ENCODE results near the gene THRA. TPM values are rescaled to one million over a fixed set of nuclear protein-coding genes. Genes with fewer than 3 reads are reported as not detected.
A peak's percentile ranks its signal among the peaks of the same experiment; 100 is the strongest.

Gene THRA
- total and polyA plus RNA-seq, 8 donors, result 21.1 to 52.2 (median 34.2) TPM

- peak overlapping the region; percentile 79 to 98 (median 97) for H3K27ac ChIP-seq
- H3K36me3 ChIP-seq, result no peaks in the 10 kb centered on the region
- no peaks in the 10 kb centered on the region for H3K9me3 ChIP-seq
- peak; percentile 86 to 97 for DNase-seq
- intact Hi-C loops (cut with DNase I; ENCODE audit: low total_unique reads), result no loop called here
- TF ChIP-seq EP300 (IDR thresholded peaks at IDR 0.05) (peak; percentile 64), CTCF (IDR thresholded peaks at IDR 0.05) (peak in 5 of 7 experiments; percentile 71 to 94 (median 83)), POLR2AphosphoS5 (IDR thresholded peaks at IDR 0.05) (peak; percentile 53 to 84 (median 82)), POLR2A (IDR thresholded peaks at IDR 0.05) (no peak)
- H3K4me3 ChIP-seq, result peak overlapping the region in 2 of 4 donors; percentile 0 to 13
- peaks cover 70 to 97% (median 87%) of the 10 kb centered on the region in 4 donors for H3K4me1 ChIP-seq
- 0 to 2% (median 1%) methylated on average over 12 of the region's 12 CpGs for WGBS, 5 donors
- no peaks in the 10 kb centered on the region for H3K27me3 ChIP-seq
These were observed 48.7 kb downstream of the THRA start for GRCh38 chr17:40111221-40112128.

DNA sequence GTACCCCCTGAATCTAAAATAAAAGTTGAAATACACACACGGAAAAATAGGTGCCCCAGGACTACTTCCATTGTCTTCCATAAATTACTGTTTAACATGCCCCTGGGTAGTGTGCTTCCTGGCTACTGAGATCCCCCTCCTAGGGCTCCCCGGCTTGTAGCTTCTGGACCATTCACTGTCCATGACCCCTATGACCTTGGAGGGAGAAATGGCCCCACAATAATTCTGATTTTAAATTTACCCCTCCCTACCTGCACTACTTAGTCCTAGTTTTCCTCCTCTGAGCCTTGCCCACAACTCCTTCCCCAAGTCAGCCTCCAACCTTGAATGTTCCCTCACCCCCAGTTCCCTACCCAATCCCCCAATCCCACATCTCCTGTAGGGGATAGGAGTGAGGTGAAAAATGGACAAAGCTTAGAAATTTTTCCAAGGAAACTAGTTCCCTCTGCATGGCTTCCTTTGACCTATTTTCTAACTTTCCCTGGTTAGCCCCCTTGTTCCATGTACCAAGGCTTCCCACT lies 49.5 kb downstream of the THRA start:
- H3K36me3 ChIP-seq, result no peaks in the 10 kb centered on the region
- H3K4me3 ChIP-seq, result no peak overlapping the region
- H3K4me1 ChIP-seq, result peaks cover 62 to 89% (median 79%) of the 10 kb centered on the region in 4 donors
- no peaks in the 10 kb centered on the region for H3K9me3 ChIP-seq
- H3K27me3 ChIP-seq, result no peaks in the 10 kb centered on the region
- intact Hi-C loops (cut with DNase I; ENCODE audit: low total_unique reads), result no loop called here
- H3K27ac ChIP-seq, result peak overlapping the region; percentile 79 to 98 (median 97)
- 4 to 25% (median 14%) methylated on average over 2 of the region's 2 CpGs for WGBS, 5 donors
- no peak for TF ChIP-seq CTCF (IDR thresholded peaks at IDR 0.05)
- no peak for TF ChIP-seq EP300 (IDR thresholded peaks at IDR 0.05)
- TF ChIP-seq POLR2A (IDR thresholded peaks at IDR 0.05), result no peak
- TF ChIP-seq POLR2AphosphoS5 (IDR thresholded peaks at IDR 0.05), result no peak
- peak in 1 of 2 donors; percentile 30 for DNase-seq

DNA sequence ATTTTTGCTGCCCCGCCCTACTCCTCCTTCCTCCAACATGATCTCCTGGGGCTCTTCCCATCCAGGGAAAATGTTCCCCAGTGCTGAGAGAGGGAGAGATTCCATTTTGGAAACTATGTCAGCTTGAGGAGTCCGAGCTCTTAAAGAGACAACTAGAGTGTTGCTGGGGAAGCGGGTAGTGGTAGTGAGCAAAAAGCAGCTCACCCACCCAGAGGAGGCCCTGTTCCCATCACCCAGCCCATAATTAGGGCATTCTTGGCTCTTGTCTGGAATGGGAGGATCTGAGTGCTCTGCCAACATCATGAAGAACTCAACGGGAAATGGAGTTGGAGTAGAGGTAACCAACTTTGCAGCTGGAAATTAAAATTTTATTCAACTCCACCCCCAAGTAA lies 49.9 kb downstream of the THRA start:
- TF ChIP-seq POLR2AphosphoS5 (IDR thresholded peaks at IDR 0.05), result peak in 2 of 3 donors; percentile 2 to 3
- TF ChIP-seq EP300 (IDR thresholded peaks at IDR 0.05), result no peak
- H3K27me3 ChIP-seq, result no peaks in the 10 kb centered on the region
- no peaks in the 10 kb centered on the region for H3K9me3 ChIP-seq
- no peaks in the 10 kb centered on the region for H3K36me3 ChIP-seq
- intact Hi-C loops (cut with DNase I; ENCODE audit: low total_unique reads), result no loop called here
- peaks cover 58 to 84% (median 74%) of the 10 kb centered on the region in 4 donors for H3K4me1 ChIP-seq
- WGBS, 5 donors, result 42 to 55% (median 51%) methylated on average over 4 of the region's 4 CpGs
- H3K4me3 ChIP-seq, result no peak overlapping the region
- H3K27ac ChIP-seq, result peak overlapping the region; percentile 79 to 98 (median 97)
- peak in 1 of 2 donors; percentile 72 for DNase-seq

DNA sequence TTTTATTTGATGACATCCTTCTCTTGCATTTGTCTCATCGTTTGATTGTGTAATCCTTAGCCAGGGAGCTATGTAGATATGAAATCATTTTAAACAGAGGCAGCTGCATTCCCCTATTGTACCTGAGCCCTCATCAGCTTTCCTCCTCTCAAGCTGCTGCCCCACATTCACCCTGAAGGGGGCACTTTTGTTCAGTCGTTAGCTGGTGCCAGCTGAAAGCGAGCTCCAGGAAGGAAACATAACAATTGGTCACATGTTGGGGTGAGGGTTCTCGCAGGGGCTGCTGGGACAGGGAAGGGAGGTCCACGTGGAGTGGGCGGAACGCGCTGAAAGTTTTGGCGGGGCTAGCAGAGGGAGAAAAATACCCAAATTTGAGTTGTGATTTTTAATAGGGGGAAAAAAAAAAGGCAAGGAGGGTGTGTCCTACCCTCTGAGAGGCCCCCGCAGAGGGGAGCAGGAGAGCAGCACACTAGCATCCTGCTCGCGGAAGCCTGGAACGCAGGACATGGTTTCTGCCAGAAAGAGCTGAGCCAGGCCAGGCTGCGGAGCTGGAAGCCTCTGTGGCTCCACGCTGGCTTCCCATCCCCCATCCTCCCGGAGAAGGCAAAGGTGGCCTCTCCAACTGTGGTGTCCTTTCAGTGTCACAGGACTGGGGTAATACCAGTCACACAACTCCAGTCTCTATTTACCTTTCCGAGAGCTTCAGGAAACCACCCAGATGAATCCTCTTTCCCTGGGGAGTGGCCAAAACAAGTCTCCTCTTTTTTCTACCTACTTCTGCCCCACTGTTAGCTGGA lies 50.5 kb downstream of the THRA start:
- intact Hi-C loops (cut with DNase I; ENCODE audit: low total_unique reads), result no loop called here
- DNase-seq, result peak; percentile 95 to 98
- TF ChIP-seq EP300 (IDR thresholded peaks at IDR 0.05) (no peak), POLR2A (IDR thresholded peaks at IDR 0.05) (peak in 1 of 4 donors; percentile 15), POLR2AphosphoS5 (IDR thresholded peaks at IDR 0.05) (peak; percentile 75 to 98 (median 97)), CTCF (IDR thresholded peaks at IDR 0.05) (peak in 5 of 7 experiments; percentile 80 to 99 (median 84))
- Histone ChIP-seq H3K27ac (peak overlapping the region; percentile 93 to 98 (median 97)), H3K4me3 (peak overlapping the region; percentile 43 to 55 (median 46)), H3K9me3 (no peaks in the 10 kb centered on the region), H3K4me1 (peaks cover 52 to 78% (median 70%) of the 10 kb centered on the region in 4 donors), H3K36me3 (no peaks in the 10 kb centered on the region), H3K27me3 (no peaks in the 10 kb centered on the region)
- 0 to 1% (median 1%) methylated on average over 17 of the region's 17 CpGs for WGBS, 5 donors
